ENCODE results near the gene ETHE1. TPM values are rescaled to one million over a fixed set of nuclear protein-coding genes. Genes with fewer than 3 reads are reported as not detected.

Gene ETHE1
- polyA plus RNA-seq, 3 donors, result 71.2 to 135 (median 111) TPM

GRCh38 chr19:43511324-43511723 lies 15.7 kb downstream of the ETHE1 start:
- Mint-ChIP-seq H3K27me3 (ENCODE audit: low read depth in 3 of 3) (no peaks in the 10 kb centered on the region), H3K4me3 (no peak overlapping the region), H3K9me3 (no peaks in the 10 kb centered on the region), H3K4me1 (peaks cover 8% of the 10 kb centered on the region), H3K27ac (no peak overlapping the region), H3K36me3 (peaks cover 51 to 80% of the 10 kb centered on the region in 2 donors)
- Histone ChIP-seq H3K27ac (ENCODE audit: low read depth in 1 of 2, low read length in 2 of 2) (no peak overlapping the region), H3K9me3 (replicated peaks in 1 of 2; ENCODE audit: control insufficient read depth in 1 of 2, insufficient read depth in 1 of 2, low read length in 2 of 2) (no peaks in the 10 kb centered on the region), H3K4me2 (replicated peaks; ENCODE audit: extremely low read depth, low read length, poor library complexity, severe bottlenecking) (no peak overlapping the region), H3K4me3 (replicated peaks in 1 of 3; ENCODE audit: low read depth in 2 of 3, low read length in 3 of 3) (no peak overlapping the region), H3K4me1 (ENCODE audit: control insufficient read depth in 1 of 2, insufficient read depth in 2 of 2, low read length in 2 of 2) (no peaks in the 10 kb centered on the region), H4K20me1 (ENCODE audit: insufficient read depth, low read length) (no peaks in the 10 kb centered on the region), H2AFZ (ENCODE audit: insufficient read depth, low read depth, low read length, poor library complexity, severe bottlenecking) (no peak overlapping the region), H3K9ac (ENCODE audit: insufficient read depth, low read length, poor library complexity, severe bottlenecking) (no peak overlapping the region), H3K27me3 (ENCODE audit: control insufficient read depth in 2 of 2, insufficient read depth in 2 of 2, low read length in 2 of 2) (no peaks in the 10 kb centered on the region), H3K79me2 (ENCODE audit: insufficient read depth, low read length) (peaks cover 6% of the 10 kb centered on the region), H3K36me3 (replicated peaks in 1 of 2; ENCODE audit: control insufficient read depth in 1 of 2, insufficient read depth in 2 of 2, low read length in 2 of 2) (peaks cover 46 to 73% of the 10 kb centered on the region in 2 donors)
- 95% methylated on average over 4 of the region's 5 CpGs for WGBS (ENCODE audit: insufficient coverage)
- intact Hi-C loops (cut with micrococcal nuclease), result no loop called here
- no peak for TF ChIP-seq CTCF (IDR thresholded peaks at IDR 0.05)
- no peak for DNase-seq

GRCh38 chr19:43510713-43511112 lies 16.3 kb downstream of the ETHE1 start:
- Histone ChIP-seq H3K27ac (ENCODE audit: low read depth in 1 of 2, low read length in 2 of 2) (no peak overlapping the region), H3K36me3 (replicated peaks in 1 of 2; ENCODE audit: control insufficient read depth in 1 of 2, insufficient read depth in 2 of 2, low read length in 2 of 2) (peaks cover 46 to 75% of the 10 kb centered on the region in 2 donors), H4K20me1 (ENCODE audit: insufficient read depth, low read length) (no peaks in the 10 kb centered on the region), H3K27me3 (ENCODE audit: control insufficient read depth in 2 of 2, insufficient read depth in 2 of 2, low read length in 2 of 2) (no peaks in the 10 kb centered on the region), H3K4me1 (ENCODE audit: control insufficient read depth in 1 of 2, insufficient read depth in 2 of 2, low read length in 2 of 2) (peaks cover 0 to under 1% of the 10 kb centered on the region in 2 donors), H2AFZ (ENCODE audit: insufficient read depth, low read depth, low read length, poor library complexity, severe bottlenecking) (no peak overlapping the region), H3K4me2 (replicated peaks; ENCODE audit: extremely low read depth, low read length, poor library complexity, severe bottlenecking) (no peak overlapping the region), H3K4me3 (replicated peaks in 1 of 3; ENCODE audit: low read depth in 2 of 3, low read length in 3 of 3) (no peak overlapping the region), H3K79me2 (ENCODE audit: insufficient read depth, low read length) (peaks cover 4% of the 10 kb centered on the region), H3K9ac (ENCODE audit: insufficient read depth, low read length, poor library complexity, severe bottlenecking) (no peak overlapping the region), H3K9me3 (replicated peaks in 1 of 2; ENCODE audit: control insufficient read depth in 1 of 2, insufficient read depth in 1 of 2, low read length in 2 of 2) (no peaks in the 10 kb centered on the region)
- peaks cover 56 to 83% of the 10 kb centered on the region in 2 donors for H3K36me3 Mint-ChIP-seq
- TF ChIP-seq CTCF (IDR thresholded peaks at IDR 0.05), result no peak
- H3K27me3 Mint-ChIP-seq (ENCODE audit: low read depth in 3 of 3), result no peaks in the 10 kb centered on the region
- no peak overlapping the region for H3K27ac Mint-ChIP-seq
- no peak for DNase-seq
- intact Hi-C loops (cut with micrococcal nuclease), result no loop called here
- WGBS (ENCODE audit: insufficient coverage), result 100% methylated on average over 3 of the region's 9 CpGs
- peaks cover 8% of the 10 kb centered on the region for H3K4me1 Mint-ChIP-seq
- H3K9me3 Mint-ChIP-seq, result no peaks in the 10 kb centered on the region
- H3K4me3 Mint-ChIP-seq, result no peak overlapping the region

Measured in CD14-positive monocyte (primary cell).